ENCODE data around the gene ST6GALNAC5.

The ST6GALNAC5 gene

DNA sequence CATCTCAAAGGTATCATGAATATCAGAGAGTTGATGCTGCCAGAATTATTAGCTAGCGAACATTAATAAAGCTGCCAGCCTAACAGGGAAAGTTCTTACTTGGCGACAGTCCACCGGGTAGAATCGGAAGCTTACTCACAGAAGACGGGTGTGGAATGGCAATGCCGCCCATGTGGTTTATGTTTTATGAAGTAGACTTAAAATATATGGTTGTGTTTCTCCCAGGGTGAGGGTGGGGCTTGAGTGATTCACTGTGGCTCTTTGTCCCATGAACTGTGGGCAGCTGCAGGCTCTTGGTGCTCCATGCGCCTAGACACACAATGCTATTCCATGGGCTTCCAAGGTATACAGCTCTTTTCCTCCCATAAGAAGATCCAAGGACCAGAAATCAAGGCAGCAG, 189.2 kb downstream of the ST6GALNAC5 start:
- DNase-seq: no peak

DNA sequence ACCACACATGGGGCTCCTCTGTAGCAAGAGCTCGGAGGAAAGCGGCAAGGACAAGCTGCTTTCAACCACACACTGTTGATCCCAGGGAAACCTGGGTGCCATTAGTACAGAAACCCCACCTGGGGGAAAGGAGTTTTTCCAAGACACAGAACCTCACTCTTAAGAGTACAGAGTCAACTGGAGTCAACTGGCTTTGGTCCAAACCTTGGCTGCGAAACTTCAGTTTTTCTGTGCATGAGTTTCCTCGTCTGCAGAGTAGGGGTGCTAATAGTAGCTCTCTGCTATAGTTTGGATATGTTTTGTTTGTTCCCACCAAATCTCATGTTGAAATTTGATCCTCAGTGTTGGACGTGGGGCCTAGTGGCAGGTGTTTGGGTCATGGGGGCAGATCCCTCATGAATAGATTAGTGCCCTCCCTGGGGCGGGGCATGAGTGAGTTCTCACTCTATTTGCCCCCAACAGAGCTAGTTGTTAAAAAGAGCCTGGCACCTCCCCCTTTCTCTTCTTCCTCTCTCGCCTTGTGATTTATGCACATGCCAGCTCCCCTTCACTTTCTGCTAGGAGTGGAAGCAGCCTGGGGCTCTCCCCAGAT, 190.8 kb downstream of the ST6GALNAC5 start:
- no peak for DNase-seq

DNA sequence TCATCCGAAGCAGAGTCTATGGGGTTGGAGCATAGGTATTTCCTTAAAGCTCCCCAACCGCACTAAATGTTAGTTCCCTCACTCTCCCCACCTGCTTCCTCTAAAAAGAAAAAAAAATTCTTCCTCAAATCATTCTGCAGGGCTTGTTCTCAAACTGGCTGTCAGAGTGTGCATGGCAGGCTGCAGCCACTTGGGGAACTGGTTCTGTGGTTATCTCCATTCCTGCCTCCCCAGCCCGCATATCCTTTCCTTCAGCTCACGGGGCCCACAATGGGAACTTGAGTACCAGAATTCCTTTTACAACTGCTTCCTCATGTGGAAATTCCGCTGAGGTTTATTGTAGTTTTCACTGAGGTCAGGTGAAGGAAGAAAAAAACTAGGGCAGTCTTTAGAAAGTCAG, 192.7 kb downstream of the ST6GALNAC5 start:
- DNase-seq: no peak

DNA sequence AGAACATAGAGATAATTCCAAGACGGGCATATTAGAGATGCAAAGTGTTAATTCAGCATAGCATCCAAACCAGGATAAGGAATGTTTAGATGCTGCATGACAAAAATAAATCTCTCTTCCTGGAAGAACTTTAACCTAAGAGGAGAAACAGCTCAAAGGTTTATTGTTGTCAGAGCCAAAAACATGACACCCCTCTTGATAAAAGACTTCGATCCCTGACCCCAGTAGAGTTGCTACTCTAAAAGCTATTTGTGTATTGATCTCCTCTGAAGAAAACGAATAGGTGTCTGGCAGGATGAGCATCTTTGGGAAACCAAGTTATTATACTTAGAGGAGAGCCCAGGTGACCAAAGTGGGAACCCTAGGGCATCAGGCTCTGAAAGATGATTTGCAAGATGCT, 193.9 kb downstream of the ST6GALNAC5 start:
- no peak for DNase-seq

DNA sequence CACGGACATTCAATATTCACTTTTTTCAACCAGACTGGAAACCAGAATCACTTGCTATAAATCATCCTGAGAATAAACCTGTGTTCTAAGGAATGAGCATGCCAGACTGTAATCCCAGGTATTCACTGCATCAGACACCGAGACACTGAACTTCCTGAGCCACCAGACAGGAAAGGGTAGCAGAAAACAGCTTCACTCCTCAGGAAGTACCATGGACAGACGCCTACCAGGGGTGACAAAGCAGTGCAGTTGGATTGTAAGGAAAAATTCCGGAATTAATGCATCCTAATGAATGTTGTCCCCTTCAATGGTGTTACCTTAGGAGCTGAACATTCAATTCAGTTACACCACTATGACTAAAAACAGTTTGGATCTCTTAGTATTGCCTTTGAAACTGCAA, 195.8 kb downstream of the ST6GALNAC5 start:
- DNase-seq: no peak

DNA sequence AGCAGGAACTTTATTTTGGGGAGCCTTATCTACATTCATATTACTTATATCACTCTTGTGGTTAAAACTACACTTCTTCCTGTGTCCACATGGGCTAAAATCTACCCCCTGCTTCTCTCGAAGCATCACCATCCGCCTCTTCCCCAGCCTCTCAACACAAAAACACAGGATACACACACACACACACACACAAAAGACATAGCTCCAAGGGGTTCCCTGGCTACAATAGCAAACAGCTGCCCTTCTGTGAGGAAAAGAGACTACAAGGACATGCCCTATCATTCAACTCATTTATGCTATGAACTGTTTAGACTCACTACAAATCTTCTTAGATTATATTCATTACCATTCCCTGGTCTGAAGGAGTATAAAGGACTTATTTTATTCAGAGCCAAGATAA, 197.0 kb downstream of the ST6GALNAC5 start:
- DNase-seq: no peak

DNA sequence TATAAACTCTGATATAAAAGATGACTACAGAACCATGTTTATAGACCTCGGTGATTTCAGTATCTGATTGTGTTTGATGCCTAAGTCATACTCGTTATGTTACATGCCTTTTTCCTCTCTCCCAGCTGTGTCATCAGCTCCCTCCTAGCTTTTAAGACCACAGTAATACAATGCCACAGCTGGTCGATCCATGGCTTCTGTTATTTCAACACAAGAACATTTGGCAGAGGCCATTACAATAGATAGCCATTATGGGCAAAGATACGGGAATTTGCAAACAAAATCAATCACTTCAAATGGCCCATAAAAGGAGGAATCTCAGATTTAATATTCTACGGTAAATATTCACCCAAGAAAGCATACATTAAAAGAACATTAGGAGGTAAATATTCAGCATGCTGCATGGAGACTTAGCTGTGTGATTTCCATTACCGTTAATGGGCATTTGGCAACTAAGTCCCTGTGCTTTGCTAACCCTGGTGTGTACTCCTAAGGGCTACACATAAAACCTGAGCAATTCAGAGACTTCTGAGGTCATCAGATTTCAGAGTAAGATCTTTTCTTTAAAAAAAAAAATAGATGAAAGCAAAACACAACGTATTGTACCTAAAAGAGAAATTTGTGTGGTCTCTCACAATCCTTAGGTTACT, 198.5 kb downstream of the ST6GALNAC5 start:
- no peak for DNase-seq

DNA sequence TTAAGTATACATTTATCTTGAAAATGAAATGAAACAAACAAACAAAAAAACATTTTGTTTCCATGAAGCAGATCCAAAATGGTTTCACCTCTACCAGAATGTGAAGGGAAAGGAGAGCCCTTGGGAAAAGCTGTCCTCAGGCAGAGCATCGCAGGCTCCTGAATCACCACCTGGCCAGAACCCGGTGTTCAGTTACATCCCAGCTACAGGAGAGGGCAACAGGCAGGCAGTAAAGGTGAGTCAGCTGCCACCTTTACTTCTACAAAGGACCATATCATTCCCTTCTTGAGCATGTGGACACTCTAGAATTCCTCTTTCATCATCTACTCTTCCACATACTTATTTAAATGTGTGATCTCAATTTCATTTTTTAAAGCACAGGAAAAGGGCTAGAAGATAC, 200.7 kb downstream of the ST6GALNAC5 start:
- DNase-seq: no peak

DNA sequence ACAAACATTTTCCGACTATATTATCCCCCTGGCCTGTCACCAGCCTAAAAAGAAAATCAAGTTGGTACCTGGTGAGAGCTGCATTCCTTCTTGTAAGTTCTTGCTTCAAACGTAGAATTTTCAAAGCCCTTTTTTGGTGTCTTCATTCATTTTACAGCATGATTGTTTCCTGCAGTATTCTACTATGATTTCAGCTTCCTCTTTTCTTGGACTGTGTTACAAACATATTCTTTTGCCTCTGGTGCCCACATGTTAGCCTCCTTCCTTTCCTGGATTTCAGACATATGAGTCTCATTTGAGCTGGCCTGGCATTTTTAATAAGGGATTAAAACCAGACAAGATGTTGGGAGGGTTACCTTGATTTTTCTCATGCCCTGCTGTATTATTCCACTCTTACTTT, 209.5 kb downstream of the ST6GALNAC5 start:
- DNase-seq: no peak

DNA sequence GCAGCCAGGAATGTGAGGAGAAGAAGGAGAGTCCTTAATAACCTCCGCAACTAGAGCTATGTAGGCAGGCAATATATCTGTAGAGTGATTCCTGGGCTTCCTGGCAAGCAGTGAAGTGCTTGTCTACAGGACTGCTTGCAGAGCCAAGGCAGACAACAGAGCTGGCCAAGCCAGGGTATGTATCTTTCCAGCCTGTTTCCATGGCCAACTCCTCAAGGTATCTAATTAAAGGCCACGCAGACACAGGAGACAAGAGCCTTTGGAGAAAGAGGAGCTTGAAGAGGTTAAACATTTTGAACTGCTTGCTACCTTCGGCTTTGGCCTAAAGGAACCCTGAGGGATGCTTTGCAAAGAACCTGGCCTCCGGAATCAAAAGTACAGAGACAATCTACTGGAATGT, 214.6 kb downstream of the ST6GALNAC5 start:
- DNase-seq: no peak

DNA sequence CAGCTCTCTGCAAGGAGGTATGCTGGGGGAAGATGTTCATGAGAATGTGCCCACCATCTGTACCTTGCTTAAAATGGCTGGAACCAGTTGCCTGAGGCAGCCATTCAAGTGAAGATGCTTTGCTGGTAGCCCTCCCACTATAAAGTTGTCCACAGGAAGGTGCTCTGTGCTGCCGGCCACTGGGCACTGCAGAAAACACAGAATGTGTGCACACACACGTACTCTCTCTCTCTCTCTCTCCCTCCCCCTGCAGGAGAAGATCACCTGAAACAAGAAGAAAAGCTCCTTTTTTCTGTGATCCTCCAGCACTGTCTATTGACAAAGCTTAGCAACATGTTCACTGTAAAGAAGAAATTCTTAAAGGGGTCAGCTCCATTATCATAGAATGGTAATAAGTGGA, 217.2 kb downstream of the ST6GALNAC5 start:
- no peak for DNase-seq

DNA sequence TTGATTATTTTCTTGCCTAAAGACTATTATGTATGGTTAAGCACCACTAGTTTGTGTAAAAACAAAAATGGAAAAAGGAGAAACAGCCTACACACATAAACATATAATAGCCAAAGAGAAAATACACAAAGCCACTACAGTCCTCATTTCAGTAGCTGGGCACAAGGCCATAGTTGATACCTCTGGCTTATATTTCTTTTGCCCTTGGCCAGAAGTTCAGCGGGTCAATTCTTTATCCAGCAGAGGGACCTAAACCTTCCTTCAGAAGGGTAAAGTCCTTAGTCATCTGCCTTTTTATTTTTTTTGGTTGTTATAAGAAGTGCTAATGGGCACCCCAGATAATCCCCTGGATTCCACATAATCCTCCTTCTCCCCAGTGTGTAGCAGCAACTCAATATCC, 217.8 kb downstream of the ST6GALNAC5 start:
- DNase-seq: no peak

DNA sequence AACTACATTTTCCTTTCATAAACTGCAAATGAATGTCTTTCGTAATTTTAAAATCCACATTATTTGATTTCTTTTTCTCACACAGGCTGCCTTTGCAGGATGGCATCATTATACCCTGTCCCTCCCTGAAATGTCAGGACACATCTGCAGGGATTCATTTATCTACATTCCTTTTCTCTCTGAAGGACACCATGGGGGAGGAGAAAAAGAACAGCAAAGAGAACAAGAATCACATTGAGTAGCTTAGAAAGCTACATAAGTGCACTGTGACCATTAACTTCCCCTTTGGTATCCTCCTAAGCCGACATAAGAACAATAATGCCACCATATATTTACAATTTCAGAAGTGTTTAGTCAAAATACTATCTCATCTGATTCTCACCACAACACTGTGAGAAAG, 222.5 kb downstream of the ST6GALNAC5 start:
- DNase-seq: no peak

DNA sequence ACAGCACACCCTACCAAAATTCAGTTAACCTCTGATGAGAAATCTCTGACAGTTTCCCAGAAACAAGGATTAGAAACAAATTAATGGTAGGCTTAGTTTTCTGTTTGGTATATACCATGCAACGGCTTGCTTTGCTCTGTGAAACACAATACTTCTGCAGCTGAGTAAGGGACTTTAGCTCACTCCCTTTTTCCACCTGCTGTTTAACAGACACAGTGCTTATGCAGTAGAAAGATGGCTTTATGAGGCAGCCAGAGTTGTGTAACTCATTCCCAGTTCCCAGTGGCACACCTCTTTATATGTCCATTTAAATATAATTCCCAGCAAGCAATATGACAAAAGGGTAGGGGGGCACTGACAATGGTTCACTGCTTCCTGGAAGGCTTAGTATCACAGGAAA, 228.0 kb downstream of the ST6GALNAC5 start:
- DNase-seq: no peak

DNA sequence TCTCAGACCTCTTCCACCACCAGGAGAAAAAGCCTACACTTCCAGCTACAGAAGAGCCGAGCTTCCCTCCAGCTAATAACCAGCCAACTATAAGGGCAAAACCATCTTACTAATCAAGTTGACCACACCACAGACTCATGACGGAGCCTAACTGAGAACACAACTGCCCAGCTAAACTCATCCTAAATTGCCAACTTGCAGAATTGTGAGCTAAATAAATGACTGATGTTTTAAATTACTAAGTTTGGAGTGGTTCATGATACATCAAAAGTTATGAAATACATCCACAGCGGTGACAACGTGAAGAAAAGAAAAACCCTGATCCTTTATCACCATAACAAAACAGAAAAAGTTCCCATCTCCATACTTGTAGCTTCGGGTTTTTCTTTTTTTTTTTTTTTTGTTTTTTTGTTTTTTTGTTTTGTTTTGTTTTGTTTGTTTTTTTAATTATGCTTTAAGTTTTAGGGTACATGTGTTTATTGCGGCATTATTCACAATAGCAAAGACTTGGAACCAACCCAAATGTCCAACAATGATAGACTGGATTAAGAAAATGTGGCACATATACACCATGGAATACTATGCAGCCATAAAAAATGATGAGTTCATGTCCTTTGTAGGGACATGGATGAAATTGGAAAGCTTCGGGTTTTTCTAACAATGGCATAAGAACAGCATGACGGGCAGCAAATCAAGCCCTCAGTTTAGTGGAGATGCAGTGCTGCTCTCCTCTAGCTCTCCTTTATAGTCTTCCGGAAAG, 229.4 kb downstream of the ST6GALNAC5 start:
- DNase-seq: no peak

DNA sequence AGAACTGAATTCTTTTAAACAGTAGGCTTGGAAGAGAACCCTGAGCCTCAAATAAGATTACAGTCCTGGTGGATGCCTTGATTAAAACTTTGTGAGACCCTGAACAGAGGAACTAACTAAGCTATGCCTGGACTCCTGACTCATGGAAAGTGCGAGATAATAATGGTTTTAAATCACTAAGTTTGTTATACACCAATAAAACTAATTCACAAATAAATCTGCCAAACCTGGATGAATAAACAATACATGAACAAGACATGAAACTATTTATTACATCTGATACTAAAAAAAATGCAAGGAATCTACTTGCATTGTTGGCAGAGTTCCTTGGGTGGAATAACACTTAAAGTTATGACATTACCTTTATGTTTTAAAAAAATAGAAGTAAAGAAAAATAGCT, 233.6 kb downstream of the ST6GALNAC5 start:
- DNase-seq: no peak

DNA sequence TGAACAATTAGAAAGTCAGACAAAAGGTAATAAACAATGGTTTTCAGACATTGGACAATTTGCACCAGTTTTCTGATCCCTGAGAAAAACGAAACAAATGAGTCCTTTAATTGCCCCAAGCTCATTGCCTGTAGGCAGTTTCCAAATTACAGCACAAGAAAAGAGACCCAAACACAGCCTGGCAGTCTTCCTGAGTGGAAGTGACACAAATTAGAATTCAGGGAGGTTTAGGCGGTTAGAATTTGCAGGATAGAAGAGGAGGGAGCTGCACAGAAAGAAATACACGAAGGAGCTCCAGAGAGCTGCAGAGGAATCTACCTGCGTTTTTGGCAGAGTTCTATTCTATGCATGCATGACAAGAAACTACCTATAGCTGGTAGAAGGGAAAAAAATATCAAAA, 236.2 kb downstream of the ST6GALNAC5 start:
- DNase-seq: no peak

DNA sequence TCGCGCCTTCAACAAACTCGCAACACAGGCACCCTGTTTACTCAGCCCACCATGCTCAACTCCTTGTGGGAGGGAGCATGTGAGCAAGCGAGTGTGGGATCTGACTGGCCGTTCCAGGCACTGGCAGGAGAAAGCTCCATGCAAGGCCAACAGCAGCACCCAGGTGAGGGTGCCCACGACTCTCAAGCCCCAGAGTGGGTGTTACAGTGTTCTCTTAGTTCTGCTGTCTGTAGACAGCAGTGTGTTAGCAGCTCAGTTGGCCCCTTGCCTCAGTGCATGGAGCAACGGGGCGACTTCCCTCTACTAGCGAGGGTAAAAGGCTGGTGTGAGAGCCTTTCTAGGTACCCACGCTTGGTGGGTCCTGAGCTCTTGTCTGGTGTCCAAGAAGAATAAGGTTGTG, 237.4 kb downstream of the ST6GALNAC5 start:
- no peak for DNase-seq
